HepG2 (cell line): ENCODE measurements around the gene PYGO2. TPM values are rescaled to one million over a fixed set of nuclear protein-coding genes. Genes with fewer than 3 reads are reported as not detected.
A peak's percentile ranks its signal among the peaks of the same experiment; 100 is the strongest.

ENCODE experiments used
- CBFB ChIP-seq: sonication (generic); formaldehyde crosslinking; IDR thresholded peaks from 2 replicates; pipeline ENCODE4 v1.4.0; 2020; ENCODE audit warnings: missing genetic modification reagents
- DPF2 ChIP-seq: sonication (generic); formaldehyde crosslinking; IDR thresholded peaks from 2 replicates; pipeline ENCODE4 v1.4.0; 2020; ENCODE audit warnings: mild to moderate bottlenecking, low read depth, missing genetic modification reagents, borderline replicate concordance
- FOXA1 ChIP-seq, 2 experiments: fragments of 450-650 bp in 1 of 2; sonication (generic) in 1 of 2; formaldehyde crosslinking in 1 of 2; IDR thresholded peaks; 2 replicates each; pipeline versions ENCODE4 v1.4.0 to v1.6.1; 2016 to 2020; ENCODE audit warnings: missing genetic modification reagents in 1 of 2
- FOXK2 ChIP-seq: fragments of 450-650 bp; IDR thresholded peaks from 2 replicates; pipeline ENCODE4 v1.6.1; 2016
- HOXA7 ChIP-seq: sonication (generic); formaldehyde crosslinking; IDR thresholded peaks from 2 replicates; pipeline ENCODE4 v1.8.1; 2022; ENCODE audit warnings: mild to moderate bottlenecking, missing genetic modification reagents, moderate library complexity
- KDM4B ChIP-seq: sonication (generic); formaldehyde crosslinking; IDR thresholded peaks from 2 replicates; pipeline ENCODE4 v1.4.0; 2020; ENCODE audit warnings: missing genetic modification reagents
- KLF6 ChIP-seq: IDR thresholded peaks from 2 replicates; pipeline ENCODE4 v1.8.0; 2016; ENCODE audit warnings: missing biosample characterization, missing genetic modification reagents
- MAX ChIP-seq: IDR thresholded peaks from 2 replicates; pipeline ENCODE4 v1.6.1; 2012; ENCODE audit warnings: inconsistent platforms
- MED13 ChIP-seq: sonication (generic); formaldehyde crosslinking; IDR thresholded peaks from 2 replicates; pipeline ENCODE4 v1.5.0; 2020; ENCODE audit warnings: missing genetic modification reagents
- NFAT5 ChIP-seq: sonication (generic); formaldehyde crosslinking; IDR thresholded peaks from 2 replicates; pipeline ENCODE4 v1.4.0; 2020; ENCODE audit warnings: missing genetic modification reagents
- TCF12 ChIP-seq, 2 experiments: fragments of 450-650 bp in 1 of 2; sonication (generic) in 1 of 2; formaldehyde crosslinking in 1 of 2; IDR thresholded peaks; 2 replicates each; pipeline versions ENCODE4 v1.6.1 to v1.8.0; 2017 to 2022; ENCODE audit warnings: antibody characterized with exemption in 1 of 2, mild to moderate bottlenecking in 1 of 2, missing genetic modification reagents in 1 of 2, moderate library complexity in 1 of 2
- ZIK1 ChIP-seq: sonication (generic); formaldehyde crosslinking; IDR thresholded peaks from 2 replicates; pipeline ENCODE4 v1.5.0; 2020; ENCODE audit warnings: mild to moderate bottlenecking, low read depth, missing genetic modification reagents, borderline replicate concordance
- ZKSCAN5 ChIP-seq: sonication (generic); formaldehyde crosslinking; IDR thresholded peaks from 2 replicates; pipeline ENCODE4 v1.5.1; 2020; ENCODE audit warnings: mild to moderate bottlenecking, missing genetic modification reagents
- ZNF101 ChIP-seq: sonication (generic); formaldehyde crosslinking; IDR thresholded peaks from 2 replicates; pipeline ENCODE4 v1.4.0; 2020; ENCODE audit warnings: mild to moderate bottlenecking, low read depth, missing genetic modification reagents, borderline replicate concordance
- ZNF343 ChIP-seq: sonication (generic); formaldehyde crosslinking; IDR thresholded peaks from 2 replicates; pipeline ENCODE4 v1.4.0; 2020; ENCODE audit warnings: mild to moderate bottlenecking, missing genetic modification reagents
- ZNF382 ChIP-seq: sonication (generic); formaldehyde crosslinking; IDR thresholded peaks from 2 replicates; pipeline ENCODE4 v1.5.0; 2020; ENCODE audit warnings: missing genetic modification reagents, mild to moderate bottlenecking, borderline replicate concordance
- ZNF441 ChIP-seq: sonication (generic); formaldehyde crosslinking; IDR thresholded peaks from 2 replicates; pipeline ENCODE4 v1.7.0; 2021; ENCODE audit warnings: missing genetic modification reagents, borderline replicate concordance
- ZNF629 ChIP-seq: sonication (generic); formaldehyde crosslinking; conservative IDR thresholded peaks from 2 replicates; pipeline ENCODE4 v1.5.0; 2020; ENCODE audit warnings: missing genetic modification reagents
- polyA plus RNA-seq, 8 experiments: library from polyadenylated mRNA; depleted of rRNA in 3 of 8; stranded (reverse) in 7 of 8; unstranded in 1 of 8; fragments of >200 nt; fragmentation: Illumina TruSeq in 4 of 8; extraction: Trizol in 4 of 8; gene quantifications; 2 replicates each; pipeline versions ENCODE4 v1.2.1 to v1.2.3, GENCODE V29; 2011 to 2016; ENCODE audit warnings: low read depth in 4 of 8, missing spikeins in 1 of 8, mixed read lengths in 1 of 8; ENCODE audit not compliant: insufficient read depth in 1 of 8
- total RNA-seq, 5 experiments: library from RNA; depleted of rRNA; stranded (reverse); fragments of >200 nt; fragmentation: Illumina TruSeq; extraction: Trizol; gene quantifications; 2 replicates each; pipeline ENCODE4 v1.2.3, GENCODE V29; 2016; ENCODE audit warnings: low read depth in 1 of 5
- TF ChIP-seq, protein P1 (sequence below): sonication (generic); formaldehyde crosslinking; IDR thresholded peaks from 2 replicates; pipeline ENCODE4 v1.5.0; 2020; ENCODE audit warnings: missing genetic modification reagents, mild to moderate bottlenecking, borderline replicate concordance
- TF ChIP-seq, protein P2 (sequence below): fragments of 450-650 bp; IDR thresholded peaks from 2 replicates; pipeline ENCODE4 v1.6.1; 2016

The PYGO2 gene
- total and polyA plus RNA-seq, 2 of the 13 experiments (the other 11 are each of a cell fraction or from before 2014, with no cell fraction given) = 20.3 to 21.8 TPM

GRCh38 chr1:154974808-154975408, 13.3 kb upstream of the PYGO2 start (continued):
- TF ChIP-seq NFAT5 (CRISPR knock-in tag) (no peak), MED13 (CRISPR knock-in tag) (no peak), HOXA7 (CRISPR knock-in tag) (no peak), ZNF629 (CRISPR knock-in tag) (no peak), MAX (peak; percentile 83), ZNF382 (CRISPR knock-in tag) (no peak), TCF12 (IDR thresholded peaks at IDR 0.05) (no peak), TCF12 (CRISPR knock-in tag; IDR thresholded peaks at IDR 0.05) (0 out of 2 replicates have a peak, but pooled peaks have one; percentile 42), DPF2 (CRISPR knock-in tag) (no peak), ZNF343 (CRISPR knock-in tag) (0 out of 2 replicates have a peak, but pooled peaks have one; percentile 13), ZNF101 (CRISPR knock-in tag) (no peak), CBFB (no peak), FOXK2 (0 out of 2 replicates have a peak, but pooled peaks have one; percentile 70), ZKSCAN5 (CRISPR knock-in tag) (no peak), KDM4B (CRISPR knock-in tag) (0 out of 2 replicates have a peak, but pooled peaks have one; percentile 1), ZIK1 (CRISPR knock-in tag) (0 out of 2 replicates have a peak, but pooled peaks have one; percentile 30), ZNF441 (CRISPR knock-in tag) (peak; percentile 77; the same call in 1 of the 2 replicates), KLF6 (CRISPR knock-in tag) (peak; percentile 66), FOXA1 (IDR thresholded peaks at IDR 0.05) (no peak), FOXA1 (CRISPR knock-in tag; IDR thresholded peaks at IDR 0.05) (no peak)
- TF ChIP-seq, protein P1, sequence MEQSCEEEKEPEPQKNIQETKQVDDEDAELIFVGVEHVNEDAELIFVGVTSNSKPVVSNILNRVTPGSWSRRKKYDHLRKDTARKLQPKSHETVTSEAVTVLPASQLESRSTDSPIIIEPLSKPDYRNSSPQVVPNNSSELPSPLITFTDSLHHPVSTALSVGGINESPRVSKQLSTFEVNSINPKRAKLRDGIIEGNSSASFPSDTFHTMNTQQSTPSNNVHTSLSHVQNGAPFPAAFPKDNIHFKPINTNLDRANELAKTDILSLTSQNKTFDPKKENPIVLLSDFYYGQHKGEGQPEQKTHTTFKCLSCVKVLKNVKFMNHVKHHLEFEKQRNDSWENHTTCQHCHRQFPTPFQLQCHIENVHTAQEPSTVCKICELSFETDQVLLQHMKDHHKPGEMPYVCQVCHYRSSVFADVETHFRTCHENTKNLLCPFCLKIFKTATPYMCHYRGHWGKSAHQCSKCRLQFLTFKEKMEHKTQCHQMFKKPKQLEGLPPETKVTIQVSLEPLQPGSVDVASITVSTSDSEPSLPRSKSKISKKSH (CRISPR knock-in tag) = 0 out of 2 replicates have a peak, but pooled peaks have one; percentile 2
- TF ChIP-seq, protein P2, sequence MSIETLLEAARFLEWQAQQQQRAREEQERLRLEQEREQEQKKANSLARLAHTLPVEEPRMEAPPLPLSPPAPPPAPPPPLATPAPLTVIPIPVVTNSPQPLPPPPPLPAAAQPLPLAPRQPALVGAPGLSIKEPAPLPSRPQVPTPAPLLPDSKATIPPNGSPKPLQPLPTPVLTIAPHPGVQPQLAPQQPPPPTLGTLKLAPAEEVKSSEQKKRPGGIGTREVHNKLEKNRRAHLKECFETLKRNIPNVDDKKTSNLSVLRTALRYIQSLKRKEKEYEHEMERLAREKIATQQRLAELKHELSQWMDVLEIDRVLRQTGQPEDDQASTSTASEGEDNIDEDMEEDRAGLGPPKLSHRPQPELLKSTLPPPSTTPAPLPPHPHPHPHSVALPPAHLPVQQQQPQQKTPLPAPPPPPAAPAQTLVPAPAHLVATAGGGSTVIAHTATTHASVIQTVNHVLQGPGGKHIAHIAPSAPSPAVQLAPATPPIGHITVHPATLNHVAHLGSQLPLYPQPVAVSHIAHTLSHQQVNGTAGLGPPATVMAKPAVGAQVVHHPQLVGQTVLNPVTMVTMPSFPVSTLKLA = peak; percentile 50
